HG02588 (cell line): ENCODE measurements around the gene FAM200B.

Source experiments
- ATAC-seq: cut with Tn5 transposase; IDR thresholded peaks from one replicate; pipeline ENCODE4 v1.9.1; 2021; ENCODE audit warnings: mild to moderate bottlenecking, moderate library complexity; ENCODE audit not compliant: unreplicated experiment

Gene FAM200B

DNA sequence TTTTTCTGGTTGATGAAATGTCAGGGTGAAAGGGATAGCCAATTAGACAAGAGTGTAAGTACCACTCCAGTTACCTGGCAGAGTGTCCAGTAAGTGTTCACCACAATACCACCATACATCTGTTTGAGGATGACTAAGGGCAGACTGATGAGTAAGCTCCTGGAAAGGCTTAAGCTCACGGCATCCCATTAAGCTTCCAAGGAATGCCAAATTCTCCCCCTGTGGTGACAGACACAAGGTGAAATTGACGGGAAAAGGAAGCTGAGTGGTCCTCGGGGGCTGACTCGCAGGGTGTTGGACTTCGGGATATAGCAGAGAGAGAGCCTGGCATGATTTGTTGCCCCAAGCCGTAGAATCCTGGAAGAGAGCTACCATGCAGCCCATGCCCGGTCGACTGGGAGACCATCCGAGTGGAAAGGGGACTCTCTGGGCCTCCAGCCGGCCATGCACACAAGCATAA, 13.6 kb downstream of the FAM200B start:
- ATAC-seq, result no peak

DNA sequence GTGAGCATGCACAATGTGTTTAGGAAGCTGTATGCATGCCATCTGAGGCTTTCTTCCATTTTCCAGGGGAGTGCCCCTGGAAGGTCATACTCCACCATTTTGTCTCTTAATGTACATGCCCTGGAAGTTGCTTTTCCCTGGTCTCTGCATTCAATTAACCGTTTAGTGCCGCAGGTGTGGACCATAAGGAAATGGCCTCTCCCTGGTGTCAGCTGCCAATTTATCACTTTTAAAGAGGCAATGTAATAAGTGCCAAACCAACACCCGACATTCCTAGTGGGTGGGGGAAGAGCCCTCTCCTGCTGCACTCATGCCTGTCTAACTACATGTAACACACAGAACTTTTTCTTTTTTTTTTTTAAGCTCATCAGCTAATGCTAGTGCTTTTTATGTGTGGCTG, 14.1 kb downstream of the FAM200B start:
- ATAC-seq, result no peak

DNA sequence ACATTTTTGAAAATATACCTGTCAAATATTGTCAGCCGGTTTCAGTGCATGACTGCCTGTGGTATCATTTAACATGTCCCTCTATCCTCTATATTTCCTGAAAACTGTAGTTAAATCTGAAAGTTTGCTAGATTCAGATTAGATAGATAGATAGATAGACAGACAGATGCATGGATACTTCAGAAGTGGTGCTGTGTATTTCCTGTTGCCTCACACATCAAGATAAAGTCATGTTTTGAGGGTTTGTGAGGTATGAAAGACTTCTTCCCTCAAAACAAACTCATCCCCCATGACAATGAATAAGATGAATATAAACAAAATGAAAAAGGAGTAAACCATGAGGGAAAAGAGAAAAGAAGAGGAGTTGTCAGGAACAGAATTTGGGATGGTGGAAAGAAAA, 15.2 kb downstream of the FAM200B start:
- no peak for ATAC-seq

DNA sequence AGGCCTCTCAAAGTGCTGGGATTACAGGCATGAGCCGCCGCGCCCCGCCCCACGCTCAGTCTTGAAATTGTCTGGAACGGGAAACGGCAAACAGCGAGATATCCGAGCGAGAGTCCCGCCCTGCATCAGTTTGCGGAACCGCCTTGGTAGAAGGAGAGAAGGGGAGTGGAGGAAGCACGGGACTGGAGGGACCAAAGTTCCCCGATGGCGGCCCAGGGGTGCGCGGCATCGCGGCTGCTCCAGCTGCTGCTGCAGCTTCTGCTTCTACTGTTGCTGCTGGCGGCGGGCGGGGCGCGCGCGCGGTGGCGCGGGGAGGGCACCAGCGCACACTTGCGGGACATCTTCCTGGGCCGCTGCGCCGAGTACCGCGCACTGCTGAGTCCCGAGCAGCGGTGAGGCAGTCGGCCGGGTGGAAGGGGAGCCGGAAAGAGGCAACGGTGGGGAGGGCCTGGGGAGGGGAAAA, 21.3 kb downstream of the FAM200B start, which contains the start of gene BST1:
Gene BST1, plus strand, starts transcription at position 125 of the 463 bp plus-strand sequence. Its CDS starts 80 bp downstream, at position 205.
- ATAC-seq, result peak; percentile 65

DNA sequence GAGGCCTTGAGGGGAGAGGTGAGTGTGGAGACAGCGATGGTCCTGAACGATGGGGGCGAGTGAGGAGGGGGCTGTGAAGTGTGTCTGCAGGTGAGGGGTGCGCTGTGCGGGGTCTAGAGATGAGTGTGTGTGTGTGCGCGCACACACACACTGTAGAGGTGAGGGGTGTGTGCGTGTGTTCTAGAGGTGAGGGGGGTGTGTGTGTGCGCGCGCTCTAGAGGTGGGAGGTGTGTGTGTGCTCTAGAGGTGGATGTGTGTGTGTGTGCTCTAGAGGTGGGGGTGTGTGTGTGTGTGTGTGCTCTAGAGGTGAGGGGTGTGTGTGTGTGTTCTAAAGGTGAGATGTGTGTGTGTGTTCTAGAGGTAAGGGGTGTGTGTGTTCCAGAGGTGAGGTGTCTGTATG, 21.8 kb downstream of the FAM200B start:
- no peak for ATAC-seq

- ATAC-seq, result no peak
These were observed 22.5 kb downstream of the FAM200B start for GRCh38 chr4:15704129-15704528.

DNA sequence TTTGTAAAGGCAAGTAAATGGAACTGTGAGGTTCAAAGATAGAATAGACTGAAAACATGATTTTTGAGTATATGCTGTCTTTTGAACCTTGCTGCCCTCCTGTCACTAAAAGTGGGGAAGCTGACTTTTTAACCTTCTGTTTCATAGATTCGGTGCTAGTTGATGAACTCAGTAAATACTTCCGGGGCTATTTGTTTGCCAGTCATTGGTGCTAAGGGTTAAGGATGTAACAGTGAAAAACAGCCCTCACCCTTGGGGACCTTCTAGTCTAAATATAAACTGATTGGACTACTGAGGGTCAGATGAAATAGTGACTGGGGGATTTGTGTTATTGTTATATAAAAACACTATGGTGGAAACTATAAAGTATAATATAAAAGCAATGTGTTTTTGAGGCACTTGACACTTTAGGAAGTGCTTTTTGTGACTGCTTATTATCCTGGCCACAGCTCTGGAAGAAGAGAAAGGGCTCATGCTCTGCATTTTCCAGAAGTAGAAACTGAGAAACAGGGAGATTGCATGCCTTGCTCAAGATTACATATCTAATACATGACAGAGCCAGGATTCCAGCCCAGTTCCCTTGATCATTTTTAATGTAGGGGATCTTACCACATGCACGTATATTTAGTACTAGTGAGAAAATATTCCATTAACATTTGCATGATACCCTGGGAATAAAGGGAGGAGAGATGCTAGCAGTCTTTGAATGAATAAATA, 25.2 kb downstream of the FAM200B start:
- no peak for ATAC-seq

DNA sequence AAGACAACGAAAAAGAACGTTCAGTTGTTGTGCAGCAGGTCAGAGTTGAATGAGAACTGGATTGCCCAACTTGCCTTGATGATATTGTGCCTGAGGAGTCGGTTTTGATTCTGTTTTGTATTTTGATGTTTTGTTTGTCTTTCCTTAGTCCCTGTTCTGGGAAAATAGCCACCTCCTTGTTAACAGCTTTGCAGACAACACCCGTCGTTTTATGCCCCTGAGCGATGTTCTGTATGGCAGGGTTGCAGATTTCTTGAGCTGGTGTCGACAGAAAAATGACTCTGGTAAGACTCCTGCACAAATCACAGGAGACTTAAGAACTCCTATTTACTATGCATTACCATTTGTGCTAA, 25.7 kb downstream of the FAM200B start:
- ATAC-seq, result no peak

DNA sequence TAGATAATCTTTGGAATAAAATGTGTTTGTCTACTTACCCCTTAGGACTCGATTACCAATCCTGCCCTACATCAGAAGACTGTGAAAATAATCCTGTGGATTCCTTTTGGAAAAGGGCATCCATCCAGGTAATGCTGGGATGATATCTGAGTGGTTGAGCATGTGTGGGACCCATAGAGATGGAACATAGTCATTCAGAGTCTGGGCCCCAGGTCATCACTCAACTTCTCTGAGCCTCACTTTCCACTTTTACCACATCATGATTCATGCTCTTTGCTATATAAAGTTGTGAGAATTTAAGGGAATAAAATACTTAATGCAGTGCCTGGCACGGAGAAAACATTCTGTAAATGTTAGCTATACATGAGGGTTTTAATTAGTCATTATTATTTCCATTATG, 30.1 kb downstream of the FAM200B start:
- ATAC-seq, result no peak

DNA sequence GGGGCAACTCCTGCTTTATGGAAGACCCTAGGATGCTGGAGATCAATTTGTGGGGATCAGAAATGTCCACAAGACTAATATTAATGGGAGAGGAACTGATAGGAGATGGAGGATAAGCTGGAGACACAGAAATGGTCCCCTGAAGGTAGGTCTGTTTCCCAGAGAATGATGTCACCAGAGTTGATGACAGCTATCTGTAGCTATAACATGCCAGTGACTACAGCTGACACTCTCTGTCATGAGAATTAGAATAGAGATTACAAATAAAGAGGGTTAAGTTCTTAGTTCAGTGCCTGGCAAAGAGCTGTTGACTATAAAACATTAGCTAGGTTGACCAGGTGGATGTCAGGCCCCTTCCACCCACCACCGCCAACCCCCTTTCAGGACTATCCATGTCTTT, 30.6 kb downstream of the FAM200B start:
- no peak for ATAC-seq

GRCh38 chr4:15714141-15714540, 32.5 kb downstream of the FAM200B start:
- ATAC-seq, result no peak

DNA sequence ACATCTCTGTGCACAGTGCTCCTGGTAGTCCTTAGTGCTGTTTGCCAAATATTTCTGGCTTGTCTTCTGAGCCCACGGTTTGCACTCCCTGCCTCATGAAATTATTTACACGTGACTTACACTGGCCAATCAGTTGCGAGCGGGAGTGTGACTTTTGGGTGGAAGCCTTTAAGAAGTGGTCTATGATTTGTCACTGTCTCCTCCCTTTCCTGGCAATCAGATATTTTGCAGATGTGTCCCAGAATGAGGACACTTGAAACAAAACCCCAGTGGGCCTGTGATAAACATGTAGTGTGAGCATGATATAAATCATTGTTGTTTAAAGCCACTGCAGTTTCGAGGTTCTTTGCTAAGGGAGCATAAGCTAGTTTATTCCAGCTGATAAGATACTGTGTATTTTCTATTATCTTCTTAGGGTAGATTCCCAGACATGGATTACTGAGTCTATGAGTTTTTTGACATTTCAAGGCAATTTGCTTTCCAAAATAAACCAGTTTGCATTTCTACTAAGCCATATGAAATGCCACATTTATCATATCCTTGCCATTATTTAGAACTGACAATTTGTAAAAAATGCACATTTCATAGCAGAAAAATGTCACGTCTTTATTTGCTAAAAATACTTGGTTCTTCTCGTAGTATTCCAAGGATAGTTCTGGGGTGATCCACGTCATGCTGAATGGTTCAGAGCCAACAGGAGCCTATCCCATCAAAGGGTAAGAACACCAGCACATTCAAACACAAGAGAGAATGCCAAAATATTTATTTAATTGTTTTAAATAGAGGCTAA, 33.2 kb downstream of the FAM200B start:
- no peak for ATAC-seq

DNA sequence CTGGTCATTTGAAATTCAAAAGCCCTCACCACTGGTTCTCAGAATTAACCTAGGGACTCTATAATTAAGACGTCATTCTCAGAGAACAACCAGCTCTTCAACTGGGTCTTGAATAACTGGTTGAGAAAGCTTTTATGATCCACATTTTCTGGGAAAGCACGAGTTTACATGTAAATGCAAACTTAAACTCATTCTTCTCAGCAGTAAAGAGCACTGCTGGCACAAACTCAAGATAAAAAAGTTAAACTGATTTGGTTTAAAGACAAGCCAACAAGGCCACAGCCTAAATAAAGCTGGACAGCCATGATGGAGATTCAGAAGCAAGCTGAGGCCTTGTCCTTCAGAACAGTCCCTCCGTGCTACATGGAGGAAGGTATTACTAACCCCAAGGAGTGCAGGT, 34.5 kb downstream of the FAM200B start:
- ATAC-seq, result no peak

DNA sequence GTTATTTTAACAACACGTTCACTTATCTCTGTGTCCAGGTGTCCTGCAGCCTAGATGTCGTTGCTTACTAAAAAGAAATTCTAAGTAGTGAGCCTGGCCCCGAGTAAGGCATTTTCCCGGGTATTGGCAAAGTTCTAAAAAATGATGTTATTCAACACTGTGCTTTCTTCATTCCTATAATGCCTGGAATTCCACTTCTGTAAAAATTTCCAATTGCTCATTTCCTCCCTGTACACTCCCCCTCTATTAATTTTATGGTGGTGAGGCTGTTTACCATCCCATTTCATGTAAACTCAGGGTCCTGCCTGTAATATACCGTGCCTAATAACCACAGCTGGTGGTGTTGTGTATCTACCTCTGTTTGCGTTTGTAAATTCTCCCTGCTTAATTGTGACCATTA, 35.5 kb downstream of the FAM200B start:
- no peak for ATAC-seq

DNA sequence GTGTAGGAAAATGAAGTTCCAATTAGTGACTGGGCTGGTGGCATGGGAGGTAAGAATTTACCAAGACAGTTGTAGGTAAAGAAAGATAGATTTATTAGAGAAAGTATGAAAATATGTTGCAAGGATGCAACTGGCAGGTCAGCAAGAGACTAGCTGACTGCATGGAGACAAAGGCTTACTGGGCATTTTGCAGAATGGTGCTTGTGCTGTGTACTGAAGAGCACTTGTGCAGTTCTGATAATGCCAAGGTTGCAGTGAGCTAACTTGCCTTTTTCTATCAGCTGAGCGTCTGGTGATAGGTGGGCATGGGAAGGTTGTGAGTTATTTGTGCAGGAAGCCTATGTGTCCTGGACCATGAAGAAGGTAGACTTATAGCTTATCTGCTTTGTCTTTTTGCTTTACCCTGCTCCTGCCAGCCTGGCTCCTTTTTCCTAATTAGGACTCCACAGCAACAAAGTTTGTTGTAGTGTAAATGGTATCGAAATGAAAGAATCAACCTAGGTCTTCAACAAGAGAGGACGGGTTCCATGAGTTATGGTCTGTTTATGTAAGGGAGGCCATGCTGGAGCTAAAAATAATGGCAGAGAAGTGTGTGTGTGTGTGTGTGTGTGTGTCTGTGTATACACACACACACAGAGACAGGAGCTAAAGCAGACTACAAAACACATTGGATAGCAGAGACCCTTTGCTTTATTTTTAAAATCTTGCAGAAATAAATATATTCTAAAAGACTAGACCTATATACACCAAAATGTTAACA, 36.2 kb downstream of the FAM200B start:
- ATAC-seq, result no peak

DNA sequence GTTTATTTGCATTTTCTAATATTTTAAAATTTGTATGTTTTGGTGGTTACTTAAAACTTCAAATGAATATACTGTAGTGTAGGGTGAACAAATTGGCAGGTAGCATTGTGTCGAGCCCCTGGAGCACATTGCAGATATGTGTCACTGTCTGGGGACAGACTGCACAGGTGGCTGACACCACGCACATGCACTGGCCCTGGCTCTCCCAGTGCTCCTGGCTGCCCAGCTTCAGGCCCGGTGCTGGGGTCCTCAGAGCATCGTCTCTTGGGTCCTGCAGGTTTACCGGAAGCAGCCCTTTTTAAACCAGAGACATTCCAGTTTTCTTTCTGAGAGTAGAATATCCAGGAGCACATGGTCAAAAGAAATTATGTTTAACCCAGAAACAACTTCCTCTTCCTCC, 36.8 kb downstream of the FAM200B start:
- no peak for ATAC-seq

DNA sequence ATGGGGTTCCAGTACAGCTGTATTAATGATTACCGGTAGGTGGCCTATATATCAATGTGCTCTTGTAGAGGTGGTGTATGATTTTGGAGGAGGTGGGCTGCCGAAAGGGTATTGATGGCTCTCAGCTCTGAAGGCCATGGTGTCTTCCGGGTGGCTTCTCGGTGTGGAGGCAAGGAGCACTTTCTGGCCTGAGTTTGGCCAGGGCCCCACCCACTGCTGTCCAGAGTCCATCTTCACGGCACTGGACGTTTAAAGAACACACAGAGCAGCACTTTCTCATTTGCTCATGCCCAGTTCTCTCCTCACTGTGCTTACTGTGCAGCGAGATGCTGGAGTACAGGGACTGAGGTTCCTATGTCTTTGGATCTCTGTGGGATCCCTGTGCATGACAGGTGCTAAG, 37.3 kb downstream of the FAM200B start:
- no peak for ATAC-seq

DNA sequence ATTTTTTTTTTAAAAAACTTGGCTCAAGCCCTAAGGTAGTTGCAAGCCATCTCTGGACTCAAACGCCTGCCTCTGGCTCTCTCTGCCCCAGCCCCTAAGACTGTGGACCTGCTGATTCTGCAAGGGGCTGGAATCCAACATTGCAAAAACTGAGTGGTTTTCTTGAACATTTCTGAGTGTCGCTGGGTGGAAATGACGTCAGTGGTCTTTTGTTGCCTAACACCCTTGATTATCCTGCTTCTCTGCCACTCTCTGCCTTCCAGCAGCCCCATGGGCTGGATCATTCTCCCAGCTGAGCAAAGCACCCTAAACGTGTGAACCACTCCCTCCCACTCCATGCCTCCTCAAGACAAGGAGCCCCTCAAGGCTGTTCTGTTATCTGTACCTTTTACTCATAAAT, 37.9 kb downstream of the FAM200B start:
- no peak for ATAC-seq

- no peak for ATAC-seq
These were observed 39.2 kb downstream of the FAM200B start for GRCh38 chr4:15720851-15721250.

DNA sequence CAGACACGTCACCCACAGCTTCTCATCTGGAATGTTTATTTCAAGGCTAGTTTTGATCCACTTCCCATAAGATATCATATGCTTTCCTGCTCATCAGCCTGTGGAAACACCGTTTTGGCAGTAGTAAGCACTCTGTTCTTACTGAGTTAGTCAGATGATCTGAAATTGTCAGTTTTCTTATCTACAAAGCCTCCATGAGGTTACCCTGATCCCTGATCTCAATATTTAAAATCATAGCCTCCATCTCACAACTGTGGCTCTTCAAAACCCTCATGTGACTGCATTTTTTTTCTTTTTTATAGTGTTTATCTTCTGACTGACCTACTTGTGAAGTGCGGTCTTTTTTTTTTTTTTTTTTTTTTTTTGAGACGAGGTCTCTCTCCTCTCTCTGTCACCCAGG, 44.0 kb downstream of the FAM200B start:
- ATAC-seq, result no peak

GRCh38 chr4:15729910-15730533, 48.4 kb downstream of the FAM200B start:
- no peak for ATAC-seq
